Testis (tissue), 2 donors: Measurements from ENCODE around the gene DENND1C.

ENCODE experiments used
- POLR2A ChIP-seq: fragments of 450-650 bp; IDR thresholded peaks from one replicate; pipeline ENCODE4 v1.6.1; 2017; ENCODE audit warnings: antibody characterized with exemption, mild to moderate bottlenecking, moderate library complexity
- TF ChIP-seq, protein P1 (sequence below), 3 experiments: fragments of 450-650 bp in 2 of 3; fragments of 200-600 bp in 1 of 3; sonication (generic) in 1 of 3; IDR thresholded peaks; one replicate each; pipeline ENCODE4 v1.5.1; 2016 to 2019; ENCODE audit warnings: antibody characterized with exemption in 3 of 3, mild to moderate bottlenecking in 2 of 3, moderate library complexity in 1 of 3

DNA sequence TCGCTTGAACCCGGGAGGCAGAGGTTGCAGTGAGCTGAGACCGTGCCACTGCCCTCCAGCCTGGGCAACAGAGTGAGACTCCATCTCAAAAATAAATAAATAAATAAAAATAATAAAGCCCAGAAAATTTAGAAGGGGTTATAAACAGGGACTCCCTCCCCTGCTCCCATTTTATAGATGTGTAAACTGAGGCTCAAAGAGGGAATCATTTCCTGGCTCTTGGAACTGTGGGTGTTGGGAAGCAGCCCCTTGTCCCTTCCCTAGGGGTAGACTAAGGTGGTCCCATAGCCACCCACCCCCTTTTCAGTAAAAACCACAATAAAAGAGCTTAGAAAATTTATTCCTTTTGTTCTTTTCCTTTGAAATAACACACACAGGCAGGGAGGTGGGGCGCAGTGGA lies 41.8 kb downstream of the DENND1C start:
- TF ChIP-seq, protein P1, sequence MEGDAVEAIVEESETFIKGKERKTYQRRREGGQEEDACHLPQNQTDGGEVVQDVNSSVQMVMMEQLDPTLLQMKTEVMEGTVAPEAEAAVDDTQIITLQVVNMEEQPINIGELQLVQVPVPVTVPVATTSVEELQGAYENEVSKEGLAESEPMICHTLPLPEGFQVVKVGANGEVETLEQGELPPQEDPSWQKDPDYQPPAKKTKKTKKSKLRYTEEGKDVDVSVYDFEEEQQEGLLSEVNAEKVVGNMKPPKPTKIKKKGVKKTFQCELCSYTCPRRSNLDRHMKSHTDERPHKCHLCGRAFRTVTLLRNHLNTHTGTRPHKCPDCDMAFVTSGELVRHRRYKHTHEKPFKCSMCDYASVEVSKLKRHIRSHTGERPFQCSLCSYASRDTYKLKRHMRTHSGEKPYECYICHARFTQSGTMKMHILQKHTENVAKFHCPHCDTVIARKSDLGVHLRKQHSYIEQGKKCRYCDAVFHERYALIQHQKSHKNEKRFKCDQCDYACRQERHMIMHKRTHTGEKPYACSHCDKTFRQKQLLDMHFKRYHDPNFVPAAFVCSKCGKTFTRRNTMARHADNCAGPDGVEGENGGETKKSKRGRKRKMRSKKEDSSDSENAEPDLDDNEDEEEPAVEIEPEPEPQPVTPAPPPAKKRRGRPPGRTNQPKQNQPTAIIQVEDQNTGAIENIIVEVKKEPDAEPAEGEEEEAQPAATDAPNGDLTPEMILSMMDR (IDR thresholded peaks at IDR 0.05) = no peak
- TF ChIP-seq POLR2A = no peak
